ENCODE data around the gene DCLK1.

Gene DCLK1

DNA sequence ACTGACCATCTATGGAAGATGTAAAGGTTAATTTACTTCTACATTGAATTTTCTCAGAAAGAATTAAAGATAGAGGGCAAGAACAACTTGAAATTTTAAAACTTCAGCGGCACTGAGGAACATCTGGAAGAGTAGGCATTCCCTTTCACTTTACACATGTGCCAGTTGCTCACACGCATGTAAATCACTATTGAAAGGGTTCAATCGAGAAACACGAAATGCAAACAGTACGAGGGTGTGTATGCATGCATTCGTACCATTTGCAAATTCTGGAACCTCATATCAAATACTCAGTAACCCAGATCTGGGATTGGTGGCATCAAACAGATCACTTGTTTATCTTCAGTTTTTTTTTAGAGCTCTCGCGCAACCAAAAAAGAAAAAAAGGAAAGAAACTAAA lies 339.2 kb downstream of the DCLK1 start:
- TF ChIP-seq, protein P1, sequence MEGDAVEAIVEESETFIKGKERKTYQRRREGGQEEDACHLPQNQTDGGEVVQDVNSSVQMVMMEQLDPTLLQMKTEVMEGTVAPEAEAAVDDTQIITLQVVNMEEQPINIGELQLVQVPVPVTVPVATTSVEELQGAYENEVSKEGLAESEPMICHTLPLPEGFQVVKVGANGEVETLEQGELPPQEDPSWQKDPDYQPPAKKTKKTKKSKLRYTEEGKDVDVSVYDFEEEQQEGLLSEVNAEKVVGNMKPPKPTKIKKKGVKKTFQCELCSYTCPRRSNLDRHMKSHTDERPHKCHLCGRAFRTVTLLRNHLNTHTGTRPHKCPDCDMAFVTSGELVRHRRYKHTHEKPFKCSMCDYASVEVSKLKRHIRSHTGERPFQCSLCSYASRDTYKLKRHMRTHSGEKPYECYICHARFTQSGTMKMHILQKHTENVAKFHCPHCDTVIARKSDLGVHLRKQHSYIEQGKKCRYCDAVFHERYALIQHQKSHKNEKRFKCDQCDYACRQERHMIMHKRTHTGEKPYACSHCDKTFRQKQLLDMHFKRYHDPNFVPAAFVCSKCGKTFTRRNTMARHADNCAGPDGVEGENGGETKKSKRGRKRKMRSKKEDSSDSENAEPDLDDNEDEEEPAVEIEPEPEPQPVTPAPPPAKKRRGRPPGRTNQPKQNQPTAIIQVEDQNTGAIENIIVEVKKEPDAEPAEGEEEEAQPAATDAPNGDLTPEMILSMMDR (IDR thresholded peaks at IDR 0.05; ENCODE audit: control insufficient read depth, insufficient read depth, low read depth, low read length, missing control alignments), result no peak
- H3K4me3 ChIP-seq (ENCODE audit: control insufficient read depth, low read depth, low read length), result no peak overlapping the region
- no peak for DNase-seq (ENCODE audit: low read depth)

DNA sequence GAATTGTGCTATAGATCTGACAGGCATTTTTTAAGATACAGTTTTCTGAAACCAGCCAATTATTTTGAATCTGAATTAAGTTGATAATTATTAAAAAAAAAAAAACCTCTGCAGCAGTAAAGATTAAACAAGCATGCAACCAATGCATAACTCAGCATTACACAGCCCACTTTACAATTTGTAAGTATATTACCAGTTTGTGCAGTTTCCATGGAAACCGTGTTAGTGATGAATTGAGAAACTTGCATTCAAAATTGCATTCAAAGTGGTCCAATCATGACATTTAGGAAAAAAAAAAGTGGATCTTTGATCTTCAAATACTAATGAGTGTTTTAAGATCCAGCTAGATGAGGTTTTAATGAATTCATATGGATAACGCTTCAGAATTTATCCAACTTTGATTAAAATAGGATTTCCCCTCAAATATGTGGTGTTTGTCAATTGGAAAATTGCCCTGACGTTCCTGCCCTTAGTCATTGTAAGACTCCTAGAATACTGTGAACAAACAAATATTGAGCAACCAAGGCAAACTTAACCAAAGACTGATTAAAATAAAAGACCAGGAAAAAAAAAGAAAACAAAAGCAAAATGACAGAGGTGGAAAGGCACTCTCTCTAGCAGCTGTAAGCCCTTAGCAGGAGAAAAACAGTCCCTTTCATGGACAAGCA lies 339.9 kb downstream of the DCLK1 start:
- DNase-seq (ENCODE audit: low read depth), result no peak
- TF ChIP-seq, protein P1 (IDR thresholded peaks at IDR 0.05; ENCODE audit: control insufficient read depth, insufficient read depth, low read depth, low read length, missing control alignments), result no peak
- no peak overlapping the region for H3K4me3 ChIP-seq (ENCODE audit: control insufficient read depth, low read depth, low read length)

DNA sequence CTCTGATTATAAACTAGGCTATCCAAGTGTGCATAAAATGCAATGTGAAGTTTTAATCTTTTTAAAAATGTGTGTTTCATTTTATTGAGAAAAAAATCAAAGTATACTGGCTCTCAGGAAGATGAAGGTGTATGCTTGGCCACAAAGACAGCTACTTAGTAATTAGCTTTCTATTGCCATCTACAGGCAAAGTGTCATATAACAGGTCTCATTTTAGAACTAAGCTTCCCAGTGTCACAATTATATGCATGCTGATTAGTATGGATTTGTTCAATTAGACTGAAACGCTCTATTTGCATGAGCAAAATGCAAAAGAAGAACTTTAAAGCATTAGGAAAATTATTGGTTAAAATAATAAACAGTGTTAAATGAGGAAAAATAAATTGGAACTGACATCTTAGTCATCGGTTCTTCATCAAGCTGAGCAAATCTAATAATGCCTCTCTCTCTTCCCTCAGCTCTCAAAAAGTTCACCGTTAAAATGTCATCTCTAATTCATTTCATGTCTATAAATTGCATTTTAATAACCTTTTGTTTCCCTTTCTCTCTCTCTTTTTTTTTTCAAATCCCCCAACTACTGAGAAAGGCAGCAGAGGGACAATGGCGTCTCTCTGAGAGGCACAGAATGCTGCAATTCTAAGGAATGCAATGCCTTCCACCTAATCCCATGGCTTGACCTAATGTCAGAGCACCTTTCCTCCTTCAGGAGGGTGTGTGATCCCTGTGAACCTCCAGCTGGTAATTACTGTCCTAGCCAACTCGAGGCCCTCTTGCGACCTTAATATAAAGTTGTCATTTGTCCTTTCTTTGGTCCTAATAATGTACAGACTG lies 341.6 kb downstream of the DCLK1 start:
- no peak for DNase-seq (ENCODE audit: low read depth)
- TF ChIP-seq, protein P1 (IDR thresholded peaks at IDR 0.05; ENCODE audit: control insufficient read depth, insufficient read depth, low read depth, low read length, missing control alignments), result peak; percentile 44
- H3K4me3 ChIP-seq (ENCODE audit: control insufficient read depth, low read depth, low read length), result no peak overlapping the region

DNA sequence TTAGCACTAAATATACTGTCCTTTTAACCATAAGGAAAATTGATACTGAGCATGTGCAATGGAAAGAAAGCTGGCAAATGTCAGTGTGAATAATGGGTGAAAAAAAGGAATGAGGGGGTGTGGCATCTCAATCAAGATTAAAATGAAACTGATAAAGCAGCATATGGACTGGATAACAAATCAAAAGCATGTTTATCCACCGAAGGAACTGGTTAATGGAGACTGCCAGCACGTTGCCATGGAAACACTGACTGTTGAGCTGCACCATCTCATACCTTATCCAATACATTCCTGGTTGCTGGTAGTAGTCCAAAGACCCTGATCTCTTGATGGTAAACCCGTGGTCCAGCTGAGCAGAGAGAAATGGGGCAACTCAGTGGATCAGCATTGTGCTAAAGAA lies 343.2 kb downstream of the DCLK1 start:
- no peak for DNase-seq (ENCODE audit: low read depth)
- H3K4me3 ChIP-seq (ENCODE audit: control insufficient read depth, low read depth, low read length), result no peak overlapping the region
- TF ChIP-seq, protein P1 (IDR thresholded peaks at IDR 0.05; ENCODE audit: control insufficient read depth, insufficient read depth, low read depth, low read length, missing control alignments), result no peak

DNA sequence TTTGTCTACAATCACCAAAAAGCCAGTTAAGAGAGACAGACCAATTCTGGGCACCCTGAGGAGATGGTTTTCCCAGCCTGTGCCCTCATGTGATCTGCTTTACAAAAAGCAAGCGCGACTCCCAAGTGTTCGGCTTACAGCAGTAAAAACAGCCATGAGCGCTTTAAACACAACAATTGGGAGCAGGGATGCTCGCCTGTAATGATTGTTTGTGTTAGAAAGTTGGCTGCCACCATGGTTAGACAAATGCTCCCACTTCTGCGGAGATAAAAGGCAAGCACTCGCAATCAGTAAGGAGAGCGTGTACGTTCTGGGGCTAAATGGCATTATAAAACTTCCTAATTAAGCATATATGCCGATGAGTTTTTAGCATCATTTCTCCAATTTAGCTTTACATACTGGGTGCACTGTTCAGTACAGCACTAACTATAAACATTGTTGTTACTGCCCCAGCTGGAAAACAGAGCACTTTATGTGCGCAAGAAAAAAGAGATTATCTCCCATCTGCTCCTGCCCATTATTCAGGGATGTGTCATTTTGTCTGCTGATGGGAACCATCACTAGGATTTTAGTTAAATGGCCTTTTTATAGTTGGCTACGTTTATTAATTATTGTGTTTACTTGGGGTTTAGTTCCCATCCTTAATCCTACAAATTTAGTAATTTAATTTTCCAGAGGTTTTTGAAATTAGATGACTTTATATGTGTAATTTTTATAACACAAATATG lies 345.4 kb downstream of the DCLK1 start:
- DNase-seq (ENCODE audit: low read depth), result no peak
- H3K4me3 ChIP-seq (ENCODE audit: control insufficient read depth, low read depth, low read length), result no peak overlapping the region
- TF ChIP-seq, protein P1 (IDR thresholded peaks at IDR 0.05; ENCODE audit: control insufficient read depth, insufficient read depth, low read depth, low read length, missing control alignments), result no peak

DNA sequence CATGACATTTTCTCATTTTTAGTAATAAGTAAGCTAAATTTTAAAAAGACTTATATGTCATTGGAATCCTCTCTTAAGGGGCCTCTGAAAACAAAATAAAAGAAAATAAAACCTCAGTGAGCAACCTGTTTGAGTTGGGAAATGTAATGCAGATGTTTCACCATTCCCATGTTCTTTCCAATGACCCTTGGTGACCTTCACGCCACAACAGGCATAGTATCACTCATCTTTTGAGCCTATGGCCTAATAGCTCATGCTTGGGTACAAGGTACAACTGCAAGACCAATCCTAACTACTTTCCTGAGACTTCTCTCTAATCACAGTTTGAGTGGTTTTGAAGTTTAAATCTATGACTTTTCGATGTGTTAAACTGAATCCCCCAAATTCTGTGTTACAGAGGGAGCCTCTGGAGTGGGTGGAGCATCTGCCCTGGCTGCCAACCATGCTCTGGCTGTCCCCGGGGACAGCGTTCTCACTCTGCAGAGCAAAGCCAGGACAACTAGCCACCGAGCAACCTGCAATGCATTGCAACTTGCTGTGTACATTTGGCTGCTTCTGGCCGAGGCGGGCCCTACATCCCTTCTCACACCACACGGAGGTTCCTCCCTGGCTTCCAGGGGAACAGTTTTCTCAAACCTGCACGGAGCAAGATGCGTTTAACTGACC lies 346.8 kb downstream of the DCLK1 start:
- TF ChIP-seq, protein P1 (IDR thresholded peaks at IDR 0.05; ENCODE audit: control insufficient read depth, insufficient read depth, low read depth, low read length, missing control alignments), result no peak

More for the DNA sequence above, 346.8 kb downstream of the DCLK1 start:
- H3K4me3 ChIP-seq (ENCODE audit: control insufficient read depth, low read depth, low read length), result no peak overlapping the region
- no peak for DNase-seq (ENCODE audit: low read depth)

Measured in AG09309 (cell line).